Measurements from ENCODE around the gene TAS2R60. TPM values are rescaled to one million over a fixed set of nuclear protein-coding genes. Genes with fewer than 3 reads are reported as not detected.

The TAS2R60 gene
- total RNA-seq, 1 donor from 2014 or later = not detected

DNA sequence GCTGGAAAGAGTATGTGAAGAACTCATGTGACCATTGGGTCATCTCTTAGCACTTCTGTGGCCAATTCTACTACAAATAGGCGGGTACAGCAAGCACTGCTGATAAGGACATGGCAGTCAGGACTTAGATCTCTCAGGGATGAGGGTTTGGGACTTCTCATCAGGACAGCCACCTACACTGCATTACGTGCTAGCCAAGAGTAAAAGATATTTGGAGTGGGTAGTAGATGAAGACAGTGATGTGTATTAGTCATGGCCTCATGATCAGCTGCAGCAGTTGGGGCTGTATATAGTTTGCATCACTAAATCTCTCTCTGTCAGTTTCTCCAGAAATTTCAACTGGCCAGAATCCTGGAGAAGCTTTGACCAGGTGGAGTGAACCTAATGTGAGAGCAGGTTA, 9.2 kb downstream of the TAS2R60 start:
- H3K27me3 ChIP-seq (ENCODE audit: control insufficient read depth, insufficient read depth, low read length) = no peaks in the 10 kb centered on the region
- no peak for DNase-seq (ENCODE audit: low read depth)
- H3K36me3 ChIP-seq (ENCODE audit: control insufficient read depth, insufficient read depth, low read length) = no peaks in the 10 kb centered on the region
- TF ChIP-seq, protein P1, sequence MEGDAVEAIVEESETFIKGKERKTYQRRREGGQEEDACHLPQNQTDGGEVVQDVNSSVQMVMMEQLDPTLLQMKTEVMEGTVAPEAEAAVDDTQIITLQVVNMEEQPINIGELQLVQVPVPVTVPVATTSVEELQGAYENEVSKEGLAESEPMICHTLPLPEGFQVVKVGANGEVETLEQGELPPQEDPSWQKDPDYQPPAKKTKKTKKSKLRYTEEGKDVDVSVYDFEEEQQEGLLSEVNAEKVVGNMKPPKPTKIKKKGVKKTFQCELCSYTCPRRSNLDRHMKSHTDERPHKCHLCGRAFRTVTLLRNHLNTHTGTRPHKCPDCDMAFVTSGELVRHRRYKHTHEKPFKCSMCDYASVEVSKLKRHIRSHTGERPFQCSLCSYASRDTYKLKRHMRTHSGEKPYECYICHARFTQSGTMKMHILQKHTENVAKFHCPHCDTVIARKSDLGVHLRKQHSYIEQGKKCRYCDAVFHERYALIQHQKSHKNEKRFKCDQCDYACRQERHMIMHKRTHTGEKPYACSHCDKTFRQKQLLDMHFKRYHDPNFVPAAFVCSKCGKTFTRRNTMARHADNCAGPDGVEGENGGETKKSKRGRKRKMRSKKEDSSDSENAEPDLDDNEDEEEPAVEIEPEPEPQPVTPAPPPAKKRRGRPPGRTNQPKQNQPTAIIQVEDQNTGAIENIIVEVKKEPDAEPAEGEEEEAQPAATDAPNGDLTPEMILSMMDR (IDR thresholded peaks at IDR 0.05; ENCODE audit: insufficient read depth, low read length, poor library complexity, severe bottlenecking) = no peak
- no peak overlapping the region for H3K4me3 ChIP-seq (ENCODE audit: low read depth, low read length)

DNA sequence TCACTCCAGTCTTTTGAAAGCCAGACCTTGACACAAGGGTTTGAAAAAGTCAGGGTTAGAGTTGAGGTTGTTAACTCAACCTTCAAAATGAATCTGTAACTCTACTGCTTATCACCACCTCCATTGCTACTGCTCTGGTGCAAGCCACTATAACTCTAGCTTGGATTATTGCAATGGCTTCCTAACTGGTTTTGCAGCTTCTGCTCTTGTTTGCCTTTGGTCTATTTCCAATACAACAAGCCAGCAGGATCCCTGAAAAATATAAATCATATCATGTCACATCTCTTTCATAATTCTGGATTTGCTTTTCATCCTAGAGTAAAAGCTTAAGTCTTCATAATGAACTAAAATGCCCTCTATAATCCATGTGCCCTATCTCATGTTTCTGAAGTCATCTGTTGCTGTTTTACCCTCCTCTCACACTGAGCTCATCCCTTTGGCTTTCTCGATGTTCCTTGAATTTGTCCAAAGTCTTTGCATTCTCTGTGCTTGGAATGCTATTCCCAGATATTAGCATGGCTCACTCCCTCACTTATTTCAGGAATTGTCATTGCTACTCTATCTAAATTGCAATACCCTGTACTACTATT, 10.9 kb downstream of the TAS2R60 start:
- Histone ChIP-seq H3K27me3 (ENCODE audit: control insufficient read depth, insufficient read depth, low read length) (no peaks in the 10 kb centered on the region), H3K4me3 (ENCODE audit: low read depth, low read length) (no peak overlapping the region), H3K36me3 (ENCODE audit: control insufficient read depth, insufficient read depth, low read length) (no peaks in the 10 kb centered on the region)
- no peak for DNase-seq (ENCODE audit: low read depth)
- TF ChIP-seq, protein P1 (IDR thresholded peaks at IDR 0.05; ENCODE audit: insufficient read depth, low read length, poor library complexity, severe bottlenecking) = no peak

DNA sequence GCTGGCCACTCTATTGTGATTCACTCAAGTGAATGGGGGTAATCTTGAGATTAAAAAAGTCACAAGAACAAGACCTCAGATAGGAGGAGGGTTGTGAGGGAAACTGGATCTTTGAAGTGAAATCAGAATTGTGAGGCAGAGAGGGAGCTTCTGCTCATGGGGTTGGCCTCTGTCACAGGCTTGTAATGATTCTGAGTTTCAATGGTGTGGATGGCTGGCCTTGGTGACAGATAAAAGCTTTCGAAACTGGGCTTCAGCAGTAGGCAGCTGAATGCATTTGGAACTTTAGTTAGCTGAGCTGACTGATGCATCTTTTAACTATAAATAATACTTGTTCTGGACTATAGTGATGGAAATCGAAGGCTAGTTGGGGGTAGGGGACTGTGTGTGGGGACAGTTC, 12.2 kb downstream of the TAS2R60 start:
- H3K36me3 ChIP-seq (ENCODE audit: control insufficient read depth, insufficient read depth, low read length) = no peaks in the 10 kb centered on the region
- no peak for DNase-seq (ENCODE audit: low read depth)
- TF ChIP-seq, protein P1 (IDR thresholded peaks at IDR 0.05; ENCODE audit: insufficient read depth, low read length, poor library complexity, severe bottlenecking) = no peak
- H3K27me3 ChIP-seq (ENCODE audit: control insufficient read depth, insufficient read depth, low read length) = no peaks in the 10 kb centered on the region
- H3K4me3 ChIP-seq (ENCODE audit: low read depth, low read length) = no peak overlapping the region

DNA sequence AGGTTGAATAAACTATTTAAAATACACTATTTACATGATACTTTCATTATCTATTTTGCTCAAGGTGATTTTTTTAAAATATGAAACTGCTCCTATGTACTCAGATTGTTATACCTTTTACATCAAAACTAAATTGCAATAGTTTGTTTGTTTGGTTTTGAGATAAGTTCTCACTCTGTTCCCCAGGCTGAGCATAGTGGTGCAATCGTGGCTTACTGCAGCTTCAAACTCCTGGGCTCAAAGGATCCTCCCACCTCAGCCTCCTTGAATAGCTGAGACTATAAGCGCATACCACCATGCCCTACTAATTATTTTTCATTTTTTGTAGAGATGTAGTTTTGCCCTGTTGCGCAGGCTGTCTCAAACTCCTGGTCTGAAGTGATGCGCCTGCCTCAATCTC, 12.7 kb downstream of the TAS2R60 start:
- Histone ChIP-seq H3K27me3 (ENCODE audit: control insufficient read depth, insufficient read depth, low read length) (no peaks in the 10 kb centered on the region), H3K36me3 (ENCODE audit: control insufficient read depth, insufficient read depth, low read length) (no peaks in the 10 kb centered on the region), H3K4me3 (ENCODE audit: low read depth, low read length) (no peak overlapping the region)
- TF ChIP-seq, protein P1 (IDR thresholded peaks at IDR 0.05; ENCODE audit: insufficient read depth, low read length, poor library complexity, severe bottlenecking) = no peak
- no peak for DNase-seq (ENCODE audit: low read depth)

DNA sequence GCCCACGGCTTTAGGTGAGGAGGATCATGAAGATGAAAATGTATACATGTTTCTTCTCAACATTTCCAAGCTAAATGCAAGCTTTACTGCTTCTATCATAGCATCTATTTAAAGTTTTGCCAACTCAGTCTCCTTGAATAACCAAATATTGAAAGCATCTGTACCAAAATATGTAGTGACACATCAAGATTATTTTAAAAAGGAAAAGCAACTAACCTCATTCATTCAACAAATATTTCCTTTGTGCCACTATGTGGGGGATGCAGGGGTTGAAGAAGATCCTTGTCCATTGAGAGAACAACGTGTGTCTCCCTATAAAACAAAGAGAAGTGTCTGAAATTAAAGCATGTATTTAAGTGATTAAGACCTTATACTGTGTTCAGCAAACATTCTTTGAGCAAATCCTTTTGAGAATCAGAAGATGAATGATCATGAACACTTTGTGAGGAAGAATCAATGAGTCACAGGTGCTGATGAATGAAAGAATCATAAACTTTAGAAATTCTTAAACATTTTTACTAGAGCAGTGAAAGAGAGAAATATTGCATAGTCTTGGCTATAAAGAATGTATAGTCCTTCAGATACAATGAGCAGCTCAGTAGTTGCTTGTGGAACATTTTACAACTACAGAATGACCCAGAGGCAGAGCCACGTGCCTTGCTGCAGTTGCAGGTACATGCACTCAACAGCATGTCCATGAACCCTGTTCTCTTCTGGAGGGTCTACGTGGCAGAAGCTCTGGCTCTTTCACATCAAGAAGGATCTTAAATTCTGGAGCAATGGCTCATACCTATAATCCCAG, 13.9 kb downstream of the TAS2R60 start:
- Histone ChIP-seq H3K36me3 (ENCODE audit: control insufficient read depth, insufficient read depth, low read length) (no peaks in the 10 kb centered on the region), H3K4me3 (ENCODE audit: low read depth, low read length) (no peak overlapping the region), H3K27me3 (ENCODE audit: control insufficient read depth, insufficient read depth, low read length) (no peaks in the 10 kb centered on the region)
- TF ChIP-seq, protein P1 (IDR thresholded peaks at IDR 0.05; ENCODE audit: insufficient read depth, low read length, poor library complexity, severe bottlenecking) = no peak
- DNase-seq (ENCODE audit: low read depth) = no peak
